Midbrain (tissue), 1 donor: ENCODE data around the gene TMEM106B.

Experiments used
- DNase-seq: peaks from one replicate; lab custom pipeline; 2025; lab: John Stamatoyannopoulos, UW

TMEM106B gene

DNA sequence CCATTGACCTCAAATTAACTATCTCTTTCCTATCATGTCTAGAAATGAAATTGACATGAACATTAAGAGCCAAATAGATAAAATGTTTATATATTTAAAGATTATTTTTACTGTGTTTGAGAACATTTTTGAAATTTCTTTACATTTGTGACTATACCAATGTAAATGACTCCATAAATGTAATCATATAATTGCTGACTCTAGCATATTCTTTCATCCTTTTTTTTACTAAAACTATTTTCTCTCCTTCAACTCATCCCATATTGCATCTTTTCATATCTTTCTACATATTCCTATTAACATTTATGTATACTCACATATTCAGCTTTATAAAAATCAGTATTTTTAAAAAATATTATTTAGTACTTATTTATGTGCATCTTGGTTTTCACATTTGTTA lies 16.9 kb downstream of the TMEM106B start:
- no peak for DNase-seq

DNA sequence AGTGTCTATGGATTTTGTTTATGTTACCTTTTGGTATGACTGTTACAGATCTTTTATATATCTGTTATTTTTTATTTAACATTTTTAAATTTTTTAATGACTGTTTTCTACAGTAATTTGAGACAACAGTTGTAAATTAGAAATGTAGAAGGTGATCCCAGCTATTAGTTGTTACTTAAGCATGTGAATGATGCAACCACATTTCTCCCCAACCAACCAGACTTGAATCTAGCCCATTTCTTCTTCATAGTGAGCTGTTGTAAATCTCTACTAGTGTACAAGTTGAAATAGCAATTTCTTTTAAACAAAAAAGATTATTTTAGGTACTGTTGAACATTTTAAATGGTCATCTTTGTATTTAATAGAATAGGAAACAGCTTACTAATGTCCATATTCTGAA lies 18.0 kb downstream of the TMEM106B start:
- no peak for DNase-seq

DNA sequence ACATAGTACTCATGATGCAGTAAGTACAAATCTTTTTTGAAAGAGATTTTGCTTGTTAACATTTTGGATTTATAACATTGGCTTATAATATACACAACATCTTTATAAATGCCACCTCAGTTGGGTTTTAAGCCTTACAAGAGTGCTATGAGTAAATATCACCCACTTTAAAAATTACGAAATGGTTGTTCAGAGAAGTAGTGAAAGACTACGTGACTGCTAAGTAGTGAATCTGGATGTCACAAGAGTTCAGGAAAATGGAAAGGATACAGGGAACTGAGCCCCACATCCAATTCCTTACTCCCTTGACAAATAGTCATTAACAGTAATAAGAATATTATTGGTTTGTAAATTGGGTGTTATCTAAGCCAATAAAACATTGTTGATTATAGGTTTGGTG lies 20.0 kb downstream of the TMEM106B start:
- no peak for DNase-seq

DNA sequence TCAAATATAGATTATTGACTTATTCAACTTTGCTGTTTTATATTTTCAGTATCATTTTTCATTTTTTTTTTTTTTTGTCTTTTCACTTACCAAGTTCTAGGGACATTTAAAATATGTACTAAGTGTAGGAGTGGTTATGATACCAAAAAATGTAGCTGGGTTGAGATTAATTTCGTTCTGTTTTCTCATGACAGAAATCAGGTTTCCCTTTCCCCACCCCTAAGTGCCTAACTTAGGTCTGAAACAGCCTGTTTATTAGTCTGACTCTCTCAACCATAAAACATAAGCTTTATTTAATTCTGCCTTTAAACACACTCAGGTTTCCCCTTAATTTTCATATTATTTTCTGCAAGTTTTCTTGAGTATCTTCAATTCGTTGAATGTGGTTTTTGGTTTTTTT lies 22.1 kb downstream of the TMEM106B start:
- no peak for DNase-seq

DNA sequence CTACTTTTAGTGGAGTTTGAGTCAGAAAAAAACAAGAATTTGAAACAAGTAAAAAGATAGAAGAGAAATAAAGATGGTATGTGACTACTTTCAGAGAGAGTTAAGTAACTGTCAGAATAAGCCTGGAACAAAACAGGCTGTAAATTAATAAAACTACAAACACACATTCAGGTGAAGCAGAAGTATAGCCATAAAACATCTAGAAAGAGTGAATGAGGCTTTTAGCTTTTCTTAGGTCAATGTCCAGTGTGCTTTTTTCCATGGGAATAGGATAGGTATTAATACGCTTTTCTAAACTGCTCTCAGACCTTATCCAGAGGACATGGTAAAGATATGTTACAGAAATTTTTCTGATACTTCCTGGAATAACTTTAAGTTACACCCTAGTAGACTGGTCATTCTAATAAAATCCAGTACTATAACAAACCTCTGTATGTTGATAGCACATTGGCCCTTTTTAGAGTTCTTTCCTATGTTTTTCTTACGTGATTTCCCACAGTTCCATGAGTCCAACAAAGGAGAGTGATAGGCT lies 23.3 kb downstream of the TMEM106B start:
- no peak for DNase-seq

DNA sequence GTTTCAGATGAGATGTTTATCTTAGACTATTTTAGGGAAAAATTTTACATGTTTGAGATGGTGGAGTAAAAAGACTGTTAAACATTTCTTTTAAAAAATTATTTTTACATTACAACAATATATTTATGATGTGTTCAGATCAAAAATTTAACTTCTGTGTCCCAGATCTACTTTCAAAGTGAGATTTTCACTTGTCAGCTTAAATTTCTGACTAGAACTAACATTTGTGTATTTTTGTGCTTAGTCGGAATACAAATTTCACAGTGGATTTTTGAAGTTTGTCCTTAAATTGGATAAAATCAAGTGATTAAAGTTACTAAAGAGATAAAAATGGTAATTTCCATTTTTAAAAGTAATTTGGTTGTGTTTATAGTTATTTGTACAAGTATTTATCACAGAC lies 24.9 kb downstream of the TMEM106B start:
- DNase-seq, result no peak

DNA sequence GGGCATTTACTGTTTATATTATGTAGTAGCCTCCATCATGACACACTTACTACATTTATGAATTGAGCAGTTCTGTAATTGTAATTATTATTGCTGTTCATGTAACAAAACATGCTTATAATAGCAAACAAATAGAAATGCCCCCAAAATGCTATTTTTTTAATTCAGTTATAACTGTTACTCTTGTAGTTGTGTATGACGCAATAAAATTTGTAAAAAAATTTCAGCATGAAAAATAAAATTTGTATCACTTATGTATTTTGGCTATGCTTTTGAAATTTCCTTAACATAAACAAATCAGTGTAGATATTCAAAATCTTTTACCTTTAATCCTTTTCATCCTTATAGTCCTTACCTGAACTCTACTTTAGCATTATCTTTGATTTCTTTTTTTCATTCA lies 25.9 kb downstream of the TMEM106B start:
- no peak for DNase-seq

DNA sequence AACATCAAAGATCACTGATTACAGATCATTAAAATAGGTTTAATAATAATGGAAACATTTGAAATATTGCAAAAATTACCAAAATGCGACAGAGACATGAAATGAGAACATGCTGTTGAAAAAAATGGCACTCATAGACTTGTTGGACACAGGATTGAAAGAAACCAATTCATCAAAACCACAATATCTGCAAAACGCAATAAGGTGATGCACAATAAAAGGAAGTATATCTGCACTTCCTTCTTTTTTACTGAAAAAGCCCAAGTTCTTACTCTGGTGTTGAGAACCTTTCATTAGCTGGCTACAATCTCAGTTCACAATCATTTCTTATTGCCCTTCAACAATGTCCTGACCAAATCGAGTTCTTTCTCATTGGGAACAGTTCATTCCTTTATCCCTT lies 28.7 kb downstream of the TMEM106B start:
- no peak for DNase-seq

DNA sequence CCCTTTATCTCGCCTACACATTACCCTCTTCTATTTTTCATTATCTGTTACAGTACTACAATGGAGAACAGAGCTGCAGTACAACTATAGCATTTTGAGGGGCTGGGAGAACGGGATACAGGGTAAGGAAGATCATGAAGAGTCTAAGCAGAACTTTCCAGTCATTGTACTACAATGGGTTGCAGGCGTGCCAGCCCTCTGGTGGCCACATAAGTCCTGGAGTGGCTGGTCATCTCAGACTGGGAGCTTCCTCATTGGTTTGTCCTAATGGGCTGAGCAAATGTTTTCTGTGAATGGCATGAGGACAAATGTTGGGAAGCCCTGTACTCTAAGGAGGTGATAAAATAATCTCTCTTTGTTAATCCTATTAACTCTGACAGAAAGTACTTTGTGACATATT lies 33.0 kb downstream of the TMEM106B start:
- no peak for DNase-seq

DNA sequence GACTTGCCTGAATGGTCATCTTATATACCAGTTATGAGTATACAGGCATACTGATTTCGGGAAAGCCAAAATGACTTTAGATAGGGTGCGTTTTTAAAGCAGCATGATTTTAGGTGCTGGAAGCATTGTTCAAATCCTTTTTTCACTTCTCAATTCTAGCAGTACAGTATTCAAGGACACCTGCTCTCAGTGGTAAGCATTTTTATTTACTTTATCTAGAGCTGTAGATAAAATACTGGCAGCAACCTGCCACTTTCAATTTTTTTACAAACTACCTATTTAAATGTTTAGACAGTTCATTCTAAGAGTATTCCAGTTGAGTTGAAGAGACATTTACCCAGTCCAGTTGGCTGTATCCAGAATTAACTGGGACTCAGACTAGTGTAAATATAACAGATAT lies 33.6 kb downstream of the TMEM106B start:
- DNase-seq, result no peak

DNA sequence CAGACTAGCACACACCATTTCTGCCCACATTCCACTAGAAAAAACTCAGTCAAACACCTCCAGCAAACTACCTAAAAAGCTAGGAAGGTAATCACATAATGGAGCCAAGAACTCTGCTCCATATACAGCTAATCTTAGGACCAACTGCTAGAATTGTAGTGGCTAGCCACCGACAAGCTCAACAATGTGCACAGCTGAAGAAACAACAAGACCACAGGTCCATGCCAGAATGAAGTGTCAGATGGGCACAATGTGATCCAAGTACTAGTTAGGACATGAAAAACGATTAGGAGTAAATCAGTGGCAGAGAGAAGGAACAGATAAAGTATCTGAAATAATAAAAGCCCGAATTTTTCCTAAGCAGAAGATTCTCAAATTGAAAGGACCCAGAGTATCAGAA lies 38.6 kb downstream of the TMEM106B start:
- DNase-seq, result no peak

DNA sequence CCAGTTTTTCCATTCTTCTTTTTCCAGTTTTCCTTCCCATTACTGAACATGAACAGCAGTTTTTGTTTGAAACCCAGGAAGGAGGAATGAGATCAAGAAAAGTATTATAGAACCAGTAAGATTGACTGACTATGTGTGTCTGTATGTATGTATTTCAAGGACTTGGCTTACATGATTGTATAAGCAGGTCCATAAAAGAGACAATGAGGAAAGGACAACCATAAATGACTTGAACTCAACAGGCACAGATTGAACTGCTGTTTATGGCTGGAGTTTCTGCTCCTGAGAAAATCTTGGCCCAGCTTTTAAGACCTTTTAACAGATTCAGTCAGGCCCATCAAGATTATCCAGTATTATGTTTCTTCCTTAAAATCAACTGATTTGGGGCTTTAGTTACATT lies 39.1 kb downstream of the TMEM106B start:
- no peak for DNase-seq

DNA sequence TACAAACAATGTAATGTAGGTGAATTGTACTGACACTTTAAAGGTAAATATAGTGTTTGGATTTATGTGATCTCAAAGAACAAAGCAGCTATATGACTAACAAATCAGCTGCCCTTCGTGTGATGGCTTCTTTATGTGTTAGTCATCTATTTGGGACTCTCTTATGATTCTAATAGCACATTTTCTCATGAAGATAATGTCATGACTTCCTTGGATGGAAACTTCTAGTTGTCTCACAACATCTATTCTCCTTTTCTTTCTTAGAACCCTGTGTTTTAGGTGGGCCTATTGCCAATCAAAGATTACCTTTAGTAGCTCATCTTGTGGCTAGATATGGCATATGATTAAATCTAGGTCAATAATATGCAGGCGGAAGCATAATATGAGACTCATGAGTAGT lies 45.0 kb downstream of the TMEM106B start:
- DNase-seq, result no peak

DNA sequence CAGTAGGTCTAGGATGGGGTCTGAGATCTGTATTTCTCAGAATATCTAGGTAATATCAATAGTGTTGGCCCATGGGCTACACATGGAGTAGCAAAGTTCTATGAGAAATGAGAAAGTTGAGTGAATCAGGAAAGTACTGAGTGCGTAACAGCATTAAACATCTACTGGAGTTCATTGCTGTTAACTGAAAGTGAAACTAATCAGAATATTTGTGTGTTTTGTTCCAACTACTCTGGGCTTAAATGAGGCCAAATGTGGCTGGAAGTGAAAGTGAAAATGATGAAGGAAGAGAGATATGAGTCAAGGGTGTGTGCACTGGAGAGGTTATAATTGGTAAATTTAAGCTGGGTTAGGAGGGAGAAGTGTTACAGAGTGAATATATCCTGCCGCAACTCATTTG lies 46.5 kb downstream of the TMEM106B start:
- no peak for DNase-seq

DNA sequence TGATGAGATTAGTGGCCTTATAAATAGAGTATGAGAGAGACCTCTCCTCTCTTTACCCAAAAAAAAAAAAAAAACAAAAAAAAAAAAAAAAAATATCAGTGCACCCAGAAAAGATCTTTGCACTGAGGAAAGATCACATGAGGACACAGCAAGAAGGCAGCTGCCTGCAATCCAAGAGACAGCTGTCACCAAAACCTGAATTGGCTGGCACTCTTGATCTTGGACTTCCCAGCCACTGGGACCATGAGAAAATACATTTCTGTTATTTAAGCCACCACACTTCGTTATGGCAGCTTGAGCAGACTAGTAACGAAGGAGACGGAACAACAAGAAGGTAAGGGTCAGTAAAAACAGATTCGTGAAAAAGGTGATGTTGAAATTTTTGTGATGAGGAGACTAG lies 47.0 kb downstream of the TMEM106B start:
- DNase-seq, result no peak

DNA sequence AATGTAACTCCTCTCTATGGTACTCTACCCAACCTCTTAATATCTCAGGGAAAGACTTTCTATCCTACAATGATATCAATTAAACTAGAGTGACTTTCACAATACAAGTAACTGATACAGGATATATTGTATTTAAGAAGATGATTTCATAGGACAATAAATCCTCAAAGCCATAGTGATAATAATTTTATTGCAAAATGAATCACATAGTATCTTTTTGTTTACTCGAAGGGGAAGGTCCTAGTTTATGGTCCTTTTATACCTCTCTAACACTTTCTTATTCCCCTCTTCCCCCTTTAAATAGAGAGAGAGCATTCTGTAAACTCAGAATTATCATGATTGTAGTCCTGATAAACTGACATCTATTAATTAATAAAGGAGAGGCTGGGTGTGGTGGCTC lies 56.4 kb downstream of the TMEM106B start:
- DNase-seq, result no peak

DNA sequence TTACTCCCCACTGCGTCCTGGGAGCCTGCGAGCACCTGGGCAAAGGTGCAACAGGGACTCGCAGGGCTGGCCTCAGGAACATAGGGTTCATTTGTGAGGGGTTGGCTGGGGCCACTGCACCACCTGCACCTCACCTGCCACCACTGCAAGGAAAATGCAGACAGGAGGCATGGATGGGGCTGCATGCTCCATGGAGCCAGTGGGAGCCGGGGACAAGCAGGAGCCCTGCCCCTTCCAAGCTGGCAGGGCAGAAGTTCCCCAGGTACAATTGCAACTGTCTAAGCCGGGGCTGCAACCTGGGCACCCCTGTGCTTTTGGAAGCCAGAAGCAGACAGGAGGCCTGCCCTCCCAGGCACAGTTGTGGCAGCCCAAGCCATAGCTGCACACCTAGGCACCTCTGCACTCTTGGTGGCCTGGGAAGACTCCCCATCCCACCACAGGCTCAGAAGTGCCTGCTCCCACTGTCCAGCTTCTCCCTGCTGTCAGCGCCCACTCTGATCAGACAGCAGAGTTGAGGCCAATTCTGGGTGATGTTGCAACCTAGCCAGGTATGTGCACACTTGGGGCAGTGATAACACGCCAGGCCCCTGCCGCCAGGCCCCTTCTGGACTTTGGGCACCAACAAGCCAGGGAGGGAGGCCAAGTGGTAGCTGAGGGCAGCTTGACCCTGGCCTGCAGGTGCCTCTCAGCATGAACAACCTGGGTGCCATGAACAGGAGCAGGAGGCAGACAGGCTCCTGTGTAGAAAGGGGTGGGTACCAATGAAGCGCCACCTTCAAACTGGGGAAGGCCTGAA lies 58.2 kb downstream of the TMEM106B start:
- no peak for DNase-seq

DNA sequence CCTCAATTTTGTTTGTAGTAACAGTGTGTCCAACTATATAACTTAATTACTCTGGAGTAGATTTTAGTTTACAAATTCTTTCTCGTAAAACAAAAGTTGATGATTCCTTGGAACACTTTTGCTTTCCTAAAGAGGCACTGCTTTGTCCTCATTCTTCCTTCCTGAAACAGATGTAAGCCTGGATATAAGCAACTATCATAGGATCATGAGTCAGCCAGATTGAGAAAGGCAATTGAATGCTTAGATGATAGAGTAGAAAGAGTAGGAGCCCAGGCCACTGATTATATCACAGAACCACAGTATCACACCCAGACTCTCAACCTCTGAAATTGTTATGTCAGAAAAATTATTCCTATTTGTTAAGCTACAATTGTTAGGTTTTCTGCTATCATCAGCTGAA lies 69.9 kb downstream of the TMEM106B start:
- no peak for DNase-seq

DNA sequence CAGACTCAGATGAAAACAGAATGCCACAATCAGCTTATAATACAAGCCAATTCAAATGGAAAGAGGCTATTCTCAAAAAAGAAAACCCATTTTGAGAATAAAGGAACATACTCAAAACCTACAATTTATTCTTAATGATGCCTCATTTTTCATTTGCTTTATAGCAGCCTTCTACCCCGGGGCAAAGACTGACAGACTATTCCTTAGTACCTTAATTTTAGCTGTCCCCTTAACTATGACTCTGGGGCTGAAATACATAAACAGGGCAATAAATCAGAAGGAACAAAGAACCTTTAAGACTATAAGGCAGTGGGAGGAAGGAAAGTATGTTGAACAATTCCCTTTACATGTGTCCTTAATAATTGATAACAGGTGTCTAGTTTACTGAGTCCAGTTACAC lies 76.8 kb downstream of the TMEM106B start:
- no peak for DNase-seq

DNA sequence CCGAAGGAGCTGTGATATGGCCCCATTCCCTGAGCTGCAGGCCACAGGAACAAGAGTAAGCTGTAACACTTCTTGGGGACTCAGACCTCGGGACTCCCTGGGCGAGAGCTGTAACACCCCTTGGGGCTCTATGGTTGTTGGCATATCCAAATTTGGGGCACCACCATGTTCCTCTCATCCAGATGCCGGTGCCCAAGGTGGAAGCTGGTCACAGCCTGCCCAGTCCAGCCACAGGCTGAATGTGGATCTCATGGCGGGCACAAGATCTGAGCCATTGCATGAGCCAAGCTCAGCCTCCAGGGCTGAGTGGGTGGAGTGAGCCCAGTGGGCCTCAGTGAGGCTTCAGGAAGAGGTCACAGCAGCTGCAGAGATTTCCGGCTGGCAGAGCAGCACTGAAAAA lies 78.9 kb downstream of the TMEM106B start:
- no peak for DNase-seq

DNA sequence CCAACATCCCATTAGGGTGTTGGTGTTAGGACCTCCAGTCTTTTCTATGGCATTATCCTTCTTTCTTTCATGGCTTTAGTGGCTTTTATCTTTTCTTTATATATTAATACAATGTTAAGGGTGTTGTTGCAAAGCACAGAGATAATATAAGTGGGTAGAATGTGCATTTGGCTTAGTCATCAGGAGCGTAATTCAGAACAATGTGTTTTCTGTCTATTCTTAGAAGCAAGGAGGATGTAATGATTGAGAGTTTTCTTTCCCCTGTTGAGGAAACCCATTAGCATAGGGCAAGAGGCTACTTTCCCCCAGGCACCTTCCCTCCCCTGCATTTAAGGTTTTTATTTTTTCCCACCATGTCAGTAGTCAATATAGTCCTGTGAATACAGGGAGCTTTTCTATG lies 79.7 kb downstream of the TMEM106B start:
- no peak for DNase-seq

DNA sequence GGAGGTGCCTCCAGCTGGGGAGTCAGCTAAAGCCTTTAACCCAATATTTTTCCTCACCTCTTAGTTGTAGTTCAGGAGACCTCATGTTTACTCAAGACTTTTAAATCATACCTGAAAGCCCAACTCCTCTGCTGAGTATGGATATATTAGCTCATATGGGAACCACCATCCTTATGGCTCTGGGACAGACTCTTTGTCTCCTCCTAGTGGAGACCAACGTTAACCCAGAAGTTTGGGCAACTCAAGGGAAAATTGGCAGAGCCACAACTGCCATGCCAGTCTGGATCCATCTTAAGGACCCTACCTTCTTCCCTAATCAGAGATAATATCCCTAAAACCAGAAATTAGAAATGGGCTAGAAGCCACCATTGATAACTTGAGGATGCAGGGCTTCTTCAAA lies 80.8 kb downstream of the TMEM106B start:
- no peak for DNase-seq
